IMR-90 (cell line): ENCODE measurements around the gene VIPR2. TPM values are rescaled to one million over a fixed set of nuclear protein-coding genes. Genes with fewer than 3 reads are reported as not detected.

Source experiments
- ATAC-seq: fragments of 200-7000 bp; cut with Tn5 transposase; 2 replicates; pipeline ENCODE4 v1.9.1; 2020; ENCODE audit warnings: low read depth, mild to moderate bottlenecking, moderate library complexity
- BruUV-seq: library from RNA; stranded (reverse); fragments of 400-500 nt; replicated peaks from 2 replicates; lab custom pipeline; 2021; lab: Mats Ljungman, UMichigan
- CTCF ChIA-PET: fragments of 300-600 bp; formaldehyde crosslinking; extraction: SDS; loops from one replicate; lab custom pipeline; 2021; ENCODE audit warnings: antibody characterized with exemption; lab: Yijun Ruan, JAX
- POLR2A ChIA-PET: fragments of 300-600 bp; sonication (Branson Sonifier 250); formaldehyde crosslinking; loops from one replicate; lab custom pipeline; 2022; ENCODE audit warnings: antibody characterized with exemption; ENCODE audit not compliant: unreplicated experiment; lab: Charles Lee
- DNase-seq: peaks from one replicate; pipeline ENCODE4 v3.0.0; 2013
- H2AFZ ChIP-seq: replicated peaks from 2 replicates; pipeline ENCODE3; 2013; ENCODE audit warnings: low read length, mild to moderate bottlenecking; ENCODE audit not compliant: poor library complexity
- H2AK5ac ChIP-seq: 2 replicates; pipeline ENCODE4 v1.6.1; 2013; ENCODE audit warnings: low read depth, low read length, inconsistent platforms
- H2AK9ac ChIP-seq: replicated peaks from 2 replicates; pipeline ENCODE3; 2013; ENCODE audit warnings: mild to moderate bottlenecking, low read depth, low read length, moderate library complexity; ENCODE audit not compliant: poor library complexity
- H2BK120ac ChIP-seq: 2 replicates; pipeline ENCODE4 v1.6.1; 2013; ENCODE audit warnings: low read depth, low read length, inconsistent platforms
- H2BK15ac ChIP-seq: 3 replicates; pipeline ENCODE4 v1.6.1; 2013; ENCODE audit warnings: low read depth, low read length, inconsistent platforms
- H2BK20ac ChIP-seq: 2 replicates; pipeline ENCODE4 v1.6.1; 2013; ENCODE audit warnings: low read depth, mild to moderate bottlenecking, inconsistent platforms, low read length, moderate library complexity
- H2BK5ac ChIP-seq: 2 replicates; pipeline ENCODE4 v1.6.1; 2013; ENCODE audit warnings: mild to moderate bottlenecking, low read depth, low read length, inconsistent platforms; ENCODE audit not compliant: poor library complexity, severe bottlenecking
- H3K14ac ChIP-seq: replicated peaks from 2 replicates; pipeline ENCODE4 v1.6.1; 2013; ENCODE audit warnings: low read depth, low read length, inconsistent platforms
- H3K18ac ChIP-seq: 2 replicates; pipeline ENCODE4 v1.6.1; 2013; ENCODE audit warnings: low read depth, low read length, control low read depth
- H3K23ac ChIP-seq: 2 replicates; pipeline ENCODE4 v1.6.1; 2013; ENCODE audit warnings: low read depth, low read length, inconsistent platforms
- H3K27ac ChIP-seq: 2 replicates; pipeline ENCODE4 v1.5.1; 2013; ENCODE audit warnings: mild to moderate bottlenecking, control low read depth, low read length; ENCODE audit not compliant: insufficient read depth
- H3K27me3 ChIP-seq: 2 replicates; pipeline ENCODE4 v1.6.1; 2013; ENCODE audit warnings: low read length; ENCODE audit not compliant: control insufficient read depth, insufficient read depth
- H3K36me3 ChIP-seq: 2 replicates; pipeline ENCODE4 v1.6.1; 2013; ENCODE audit warnings: low read length, mixed read lengths; ENCODE audit not compliant: control insufficient read depth, insufficient read depth
- H3K4ac ChIP-seq: 2 replicates; pipeline ENCODE4 v1.6.1; 2013; ENCODE audit warnings: low read depth, low read length, inconsistent platforms
- H3K4me1 ChIP-seq: 2 replicates; pipeline ENCODE4 v1.6.1; 2013; ENCODE audit warnings: low read length, mixed read lengths; ENCODE audit not compliant: control insufficient read depth, insufficient read depth
- H3K4me2 ChIP-seq: 2 replicates; pipeline ENCODE4 v1.6.1; 2013; ENCODE audit warnings: low read depth, mild to moderate bottlenecking, control low read depth, low read length, moderate library complexity
- H3K4me3 ChIP-seq: 2 replicates; pipeline ENCODE4 v1.5.1; 2013; ENCODE audit warnings: low read depth, mild to moderate bottlenecking, control low read depth, low read length, moderate library complexity; ENCODE audit not compliant: insufficient read depth
- H3K56ac ChIP-seq: 2 replicates; pipeline ENCODE4 v1.6.1; 2013; ENCODE audit warnings: low read length, inconsistent platforms; ENCODE audit not compliant: insufficient read depth; ENCODE audit errors: extremely low read depth
- H3K79me1 ChIP-seq, 2 experiments: 2 replicates each; pipeline ENCODE4 v1.6.1; 2013; ENCODE audit warnings: low read length in 2 of 2, inconsistent platforms in 1 of 2, low read depth in 1 of 2
- H3K9ac ChIP-seq: 2 replicates; pipeline ENCODE4 v1.6.1; 2013; ENCODE audit warnings: low read depth, low read length, control low read depth
- H3K9me1 ChIP-seq: 2 replicates; pipeline ENCODE4 v1.6.1; 2013; ENCODE audit warnings: low read length, inconsistent platforms; ENCODE audit not compliant: insufficient read depth
- H3K9me3 ChIP-seq: 2 replicates; pipeline ENCODE4 v1.6.1; 2013; ENCODE audit warnings: low read length; ENCODE audit not compliant: control insufficient read depth, insufficient read depth
- H4K20me1 ChIP-seq: 2 replicates; pipeline ENCODE4 v1.6.1; 2013; ENCODE audit warnings: low read length, inconsistent platforms; ENCODE audit not compliant: insufficient read depth
- H4K5ac ChIP-seq: 2 replicates; pipeline ENCODE4 v1.6.1; 2013; ENCODE audit warnings: mild to moderate bottlenecking, low read depth, low read length, control low read depth
- H4K8ac ChIP-seq, 2 experiments: 2 replicates each; pipeline ENCODE4 v1.6.1; 2013; ENCODE audit warnings: low read depth in 2 of 2, low read length in 2 of 2, control low read depth in 1 of 2, inconsistent platforms in 1 of 2
- H4K91ac ChIP-seq: 2 replicates; pipeline ENCODE4 v1.6.1; 2013; ENCODE audit warnings: low read depth, low read length, inconsistent platforms; ENCODE audit not compliant: insufficient read depth
- BHLHE40 ChIP-seq: fragments of 150-350 bp; IDR thresholded peaks from 2 replicates; pipeline ENCODE4 v1.6.1; 2016; ENCODE audit warnings: mild to moderate bottlenecking, low read depth, low read length
- CEBPB ChIP-seq: IDR thresholded peaks from 2 replicates; pipeline ENCODE4 v1.6.1; 2012; ENCODE audit warnings: low read depth, low read length, improper control_type of control experiment
- CHD1 ChIP-seq: IDR thresholded peaks from 2 replicates; pipeline ENCODE4 v1.6.1; 2012; ENCODE audit warnings: low read depth, low read length, improper control_type of control experiment
- FOS ChIP-seq: fragments of 150-350 bp; IDR thresholded peaks from 2 replicates; pipeline ENCODE4 v1.6.1; 2016; ENCODE audit warnings: low read depth, low read length
- MAFK ChIP-seq: IDR thresholded peaks from 2 replicates; pipeline ENCODE4 v1.6.1; 2012; ENCODE audit warnings: low read depth, low read length, improper control_type of control experiment
- MAZ ChIP-seq: IDR thresholded peaks from 2 replicates; pipeline ENCODE4 v1.6.1; 2012; ENCODE audit warnings: low read depth, mild to moderate bottlenecking, low read length, improper control_type of control experiment, moderate library complexity, borderline replicate concordance
- MXI1 ChIP-seq: IDR thresholded peaks from 2 replicates; pipeline ENCODE4 v1.6.1; 2012; ENCODE audit warnings: low read depth, mild to moderate bottlenecking, low read length, moderate library complexity, borderline replicate concordance
- NFE2L2 ChIP-seq: fragments of 150-350 bp; IDR thresholded peaks from 2 replicates; pipeline ENCODE4 v1.6.1; 2016; ENCODE audit warnings: low read depth, mild to moderate bottlenecking, low read length
- POLR2A ChIP-seq: IDR thresholded peaks from 2 replicates; pipeline ENCODE4 v1.6.1; 2012; ENCODE audit warnings: mild to moderate bottlenecking, low read depth, low read length
- RAD21 ChIP-seq: IDR thresholded peaks from 2 replicates; pipeline ENCODE4 v1.6.1; 2012; ENCODE audit warnings: low read length, improper control_type of control experiment
- RCOR1 ChIP-seq: IDR thresholded peaks from 2 replicates; pipeline ENCODE4 v1.6.1; 2012; ENCODE audit warnings: mild to moderate bottlenecking, low read length, improper control_type of control experiment; ENCODE audit not compliant: insufficient replicate concordance
- RFX5 ChIP-seq: IDR thresholded peaks from 2 replicates; pipeline ENCODE4 v1.8.0; 2012; ENCODE audit warnings: low read depth, mild to moderate bottlenecking, low read length, moderate library complexity
- SMC3 ChIP-seq: fragments of 150-350 bp; IDR thresholded peaks from 2 replicates; pipeline ENCODE4 v1.6.1; 2016; ENCODE audit warnings: low read depth, mild to moderate bottlenecking, antibody characterized with exemption, low read length, moderate library complexity
- WGBS, 2 experiments: methylation state at CpG; one replicate each; pipeline versions ENCODE4 v1.1.5 to v1.1.7; 2013; ENCODE audit warnings: missing lambda C conversion rate in 2 of 2; ENCODE audit not compliant: insufficient read length in 1 of 2; ENCODE audit errors: extremely low coverage in 2 of 2; 5-methylcytosine and 5-hydroxymethylcytosine counted together
- dilution Hi-C: fragments of 300-500 bp; cut with HindIII; formaldehyde crosslinking; loops from one replicate; pipeline ENCODE4 v1.14.3; 2018; ENCODE audit warnings: low sequenced_read_pairs; ENCODE audit not compliant: unreplicated experiment
- in situ Hi-C: fragments of 300-500 bp; cut with MboI; formaldehyde crosslinking; loops from 3 replicates; pipeline ENCODE4 v1.14.3; 2019; ENCODE audit warnings: low sequenced_read_pairs, inconsistent platforms, mixed read lengths
- intact Hi-C: fragments of 100-400 bp; cut with micrococcal nuclease; formaldehyde crosslinking; loops from 2 replicates; pipeline ENCODE4 v1.10.0; 2022
- polyA plus RNA-seq, 3 experiments: library from polyadenylated mRNA; depleted of rRNA; stranded (reverse); fragments of >200 nt; gene quantifications; 2 replicates each; pipeline ENCODE4 v1.2.3, GENCODE V29; 2012; ENCODE audit warnings: low replicate concordance in 1 of 3
- total RNA-seq: library from RNA; depleted of rRNA; stranded (reverse); fragments of >200 nt; gene quantifications from 2 replicates; pipeline ENCODE4 v1.2.3, GENCODE V29; 2012
- TF ChIP-seq, protein P1 (sequence below): fragments of 150-350 bp; IDR thresholded peaks from 2 replicates; pipeline ENCODE4 v1.6.1; 2017; ENCODE audit warnings: mild to moderate bottlenecking, antibody characterized with exemption, low read length, low read depth
- TF ChIP-seq, protein P2 (sequence below): conservative IDR thresholded peaks from 2 replicates; pipeline ENCODE4 v1.5.1; 2012; ENCODE audit warnings: mild to moderate bottlenecking, low read depth, low read length, improper control_type of control experiment
- TF ChIP-seq, protein P3 (sequence below): fragments of 150-350 bp; IDR thresholded peaks from 2 replicates; pipeline ENCODE4 v1.6.1; 2016; ENCODE audit warnings: low read depth, mild to moderate bottlenecking, low read length, moderate library complexity, borderline replicate concordance

VIPR2 gene
- total and polyA plus RNA-seq, 2 of the 4 experiments (the other 2 are of a cell fraction) = not detected

DNA sequence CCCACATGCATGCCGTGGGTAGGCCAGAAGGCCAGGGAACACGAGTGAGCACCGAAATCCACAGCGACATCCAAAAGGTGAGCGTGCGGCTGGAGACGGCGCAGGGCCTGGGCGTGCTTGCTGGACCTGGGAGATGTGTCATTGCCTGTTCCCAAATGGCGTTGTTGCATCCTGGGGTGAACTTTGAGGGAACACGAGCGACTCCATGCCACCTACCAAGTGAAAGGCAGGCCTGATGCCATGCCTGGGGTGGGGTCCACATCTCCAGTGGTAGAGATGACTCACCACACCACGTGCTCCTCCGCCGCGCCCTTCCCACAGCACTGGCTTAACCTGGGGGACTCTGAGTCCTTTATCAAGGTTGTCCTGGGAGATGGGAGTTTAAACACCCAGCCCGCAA lies 24.7 kb upstream of the VIPR2 start:
- no peak for DNase-seq
- WGBS, 2 experiments = 73% methylated on average over 3 of the region's 17 CpGs; no CpG with 5 or more reads in 1 of the 2 experiments
- no peaks in the 10 kb centered on the region for H3K9me1 ChIP-seq
- H3K18ac ChIP-seq = no peak overlapping the region
- H3K4ac ChIP-seq = no peak overlapping the region
- H2AK9ac ChIP-seq = no peak overlapping the region
- H2BK120ac ChIP-seq = no peak overlapping the region
- H3K27me3 ChIP-seq = no peaks in the 10 kb centered on the region
- no peaks in the 10 kb centered on the region for H3K79me1 ChIP-seq
- H4K8ac ChIP-seq = no peak overlapping the region
- peaks cover 35% of the 10 kb centered on the region for H3K9me3 ChIP-seq
- in situ Hi-C loops (no loop called here), intact Hi-C loops (no loop called here), dilution Hi-C loops (no loop called here)
- H3K23ac ChIP-seq = no peak overlapping the region
- no peak overlapping the region for H3K4me2 ChIP-seq
- no peak overlapping the region for H2BK5ac ChIP-seq
- ChIA-PET POLR2A (no interaction called here), CTCF (no interaction called here)
- H4K91ac ChIP-seq = no peak overlapping the region
- no peak overlapping the region for H3K14ac ChIP-seq
- H3K4me1 ChIP-seq = no peaks in the 10 kb centered on the region
- H2BK20ac ChIP-seq = no peak overlapping the region
- H3K4me3 ChIP-seq = no peak overlapping the region
- H2BK15ac ChIP-seq = no peak overlapping the region
- no peak overlapping the region for H4K5ac ChIP-seq
- no TSS peak for BruUV-seq
- H2AK5ac ChIP-seq = no peak overlapping the region
- TF ChIP-seq RFX5 = no peak
- no peak for TF ChIP-seq POLR2A
- TF ChIP-seq CHD1 = no peak
- TF ChIP-seq BHLHE40 = no peak
- TF ChIP-seq MXI1 = no peak
- no peak for TF ChIP-seq FOS
- no peak for TF ChIP-seq RAD21
- TF ChIP-seq NFE2L2 = no peak
- no peak for TF ChIP-seq MAZ
- no peak for TF ChIP-seq MAFK
- no peak for TF ChIP-seq RCOR1
- TF ChIP-seq, protein P1, sequence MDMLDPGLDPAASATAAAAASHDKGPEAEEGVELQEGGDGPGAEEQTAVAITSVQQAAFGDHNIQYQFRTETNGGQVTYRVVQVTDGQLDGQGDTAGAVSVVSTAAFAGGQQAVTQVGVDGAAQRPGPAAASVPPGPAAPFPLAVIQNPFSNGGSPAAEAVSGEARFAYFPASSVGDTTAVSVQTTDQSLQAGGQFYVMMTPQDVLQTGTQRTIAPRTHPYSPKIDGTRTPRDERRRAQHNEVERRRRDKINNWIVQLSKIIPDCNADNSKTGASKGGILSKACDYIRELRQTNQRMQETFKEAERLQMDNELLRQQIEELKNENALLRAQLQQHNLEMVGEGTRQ = no peak
- TF ChIP-seq SMC3 = no peak
- TF ChIP-seq, protein P2, sequence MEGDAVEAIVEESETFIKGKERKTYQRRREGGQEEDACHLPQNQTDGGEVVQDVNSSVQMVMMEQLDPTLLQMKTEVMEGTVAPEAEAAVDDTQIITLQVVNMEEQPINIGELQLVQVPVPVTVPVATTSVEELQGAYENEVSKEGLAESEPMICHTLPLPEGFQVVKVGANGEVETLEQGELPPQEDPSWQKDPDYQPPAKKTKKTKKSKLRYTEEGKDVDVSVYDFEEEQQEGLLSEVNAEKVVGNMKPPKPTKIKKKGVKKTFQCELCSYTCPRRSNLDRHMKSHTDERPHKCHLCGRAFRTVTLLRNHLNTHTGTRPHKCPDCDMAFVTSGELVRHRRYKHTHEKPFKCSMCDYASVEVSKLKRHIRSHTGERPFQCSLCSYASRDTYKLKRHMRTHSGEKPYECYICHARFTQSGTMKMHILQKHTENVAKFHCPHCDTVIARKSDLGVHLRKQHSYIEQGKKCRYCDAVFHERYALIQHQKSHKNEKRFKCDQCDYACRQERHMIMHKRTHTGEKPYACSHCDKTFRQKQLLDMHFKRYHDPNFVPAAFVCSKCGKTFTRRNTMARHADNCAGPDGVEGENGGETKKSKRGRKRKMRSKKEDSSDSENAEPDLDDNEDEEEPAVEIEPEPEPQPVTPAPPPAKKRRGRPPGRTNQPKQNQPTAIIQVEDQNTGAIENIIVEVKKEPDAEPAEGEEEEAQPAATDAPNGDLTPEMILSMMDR = no peak
- TF ChIP-seq, protein P3, sequence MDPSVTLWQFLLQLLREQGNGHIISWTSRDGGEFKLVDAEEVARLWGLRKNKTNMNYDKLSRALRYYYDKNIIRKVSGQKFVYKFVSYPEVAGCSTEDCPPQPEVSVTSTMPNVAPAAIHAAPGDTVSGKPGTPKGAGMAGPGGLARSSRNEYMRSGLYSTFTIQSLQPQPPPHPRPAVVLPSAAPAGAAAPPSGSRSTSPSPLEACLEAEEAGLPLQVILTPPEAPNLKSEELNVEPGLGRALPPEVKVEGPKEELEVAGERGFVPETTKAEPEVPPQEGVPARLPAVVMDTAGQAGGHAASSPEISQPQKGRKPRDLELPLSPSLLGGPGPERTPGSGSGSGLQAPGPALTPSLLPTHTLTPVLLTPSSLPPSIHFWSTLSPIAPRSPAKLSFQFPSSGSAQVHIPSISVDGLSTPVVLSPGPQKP = no peak
- no peak for TF ChIP-seq CEBPB
- H3K9ac ChIP-seq = no peak overlapping the region
- no peak overlapping the region for H3K27ac ChIP-seq
- no peaks in the 10 kb centered on the region for H3K36me3 ChIP-seq
- no peaks in the 10 kb centered on the region for H4K20me1 ChIP-seq
- no peak overlapping the region for H2AFZ ChIP-seq
- H3K56ac ChIP-seq = no peak overlapping the region
- no peak for ATAC-seq
